ENCODE measurements around the gene RNASE1. TPM values are rescaled to one million over a fixed set of nuclear protein-coding genes. Genes with fewer than 3 reads are reported as not detected.

Gene RNASE1
- total RNA-seq, 1 donor from 2014 or later, result 515 TPM

GRCh38 chr14:20801726-20802125, 918 bp downstream of the RNASE1 start:
- Histone ChIP-seq H3K4me1 (no peaks in the 10 kb centered on the region), H3K4me3 (peak overlapping the region; percentile 21 to 47), H3K27me3 (no peaks in the 10 kb centered on the region), H3K36me3 (no peaks in the 10 kb centered on the region), H3K9me3 (no peaks in the 10 kb centered on the region), H3K27ac (no peak overlapping the region)
- TF ChIP-seq CTCF (IDR thresholded peaks at IDR 0.05), result no peak
- intact Hi-C loops (cut with DNase I), result no loop called here
- no peak for DNase-seq (ENCODE audit: low spot score in 2 of 2)

- Histone ChIP-seq H3K36me3 (no peaks in the 10 kb centered on the region), H3K9me3 (no peaks in the 10 kb centered on the region), H3K27ac (peak overlapping the region in 1 of 2 donors; percentile 42), H3K27me3 (no peaks in the 10 kb centered on the region), H3K4me3 (peak overlapping the region in 1 of 2 donors; percentile 31), H3K4me1 (no peaks in the 10 kb centered on the region)
- intact Hi-C loops (cut with DNase I), result no loop called here
- TF ChIP-seq CTCF (IDR thresholded peaks at IDR 0.05), result no peak
- peak in 1 of 2 donors; percentile 70 for DNase-seq (ENCODE audit: low spot score in 2 of 2)
Observed at GRCh38 chr14:20799892-20800544, 2.6 kb downstream of the RNASE1 start.

- no peaks in the 10 kb centered on the region for H3K36me3 ChIP-seq
- H3K4me1 ChIP-seq, result no peaks in the 10 kb centered on the region
- no peak for DNase-seq (ENCODE audit: low spot score in 2 of 2)
- intact Hi-C loops (cut with DNase I), result no loop called here
- H3K9me3 ChIP-seq, result no peaks in the 10 kb centered on the region
- peak overlapping the region in 1 of 2 donors; percentile 12 for H3K4me3 ChIP-seq
- H3K27me3 ChIP-seq, result no peaks in the 10 kb centered on the region
- H3K27ac ChIP-seq, result peak overlapping the region; percentile 25 to 42
- no peak for TF ChIP-seq CTCF (IDR thresholded peaks at IDR 0.05)
Observed at GRCh38 chr14:20799456-20799891, 3.2 kb downstream of the RNASE1 start.

- intact Hi-C loops (cut with DNase I), result no loop called here
- no peaks in the 10 kb centered on the region for H3K4me1 ChIP-seq
- DNase-seq (ENCODE audit: low spot score in 2 of 2), result no peak
- H3K36me3 ChIP-seq, result no peaks in the 10 kb centered on the region
- no peak for TF ChIP-seq CTCF (IDR thresholded peaks at IDR 0.05)
- H3K4me3 ChIP-seq, result peak overlapping the region in 1 of 2 donors; percentile 12
- no peaks in the 10 kb centered on the region for H3K27me3 ChIP-seq
- no peaks in the 10 kb centered on the region for H3K9me3 ChIP-seq
- H3K27ac ChIP-seq, result peak overlapping the region; percentile 25 to 33
Observed at GRCh38 chr14:20798932-20799331, 3.7 kb downstream of the RNASE1 start.

GRCh38 chr14:20798318-20798717, 4.3 kb downstream of the RNASE1 start:
- Histone ChIP-seq H3K27ac (peak overlapping the region in 1 of 2 donors; percentile 25), H3K4me3 (no peak overlapping the region), H3K36me3 (no peaks in the 10 kb centered on the region), H3K4me1 (no peaks in the 10 kb centered on the region), H3K9me3 (no peaks in the 10 kb centered on the region), H3K27me3 (no peaks in the 10 kb centered on the region)
- TF ChIP-seq CTCF (IDR thresholded peaks at IDR 0.05), result no peak
- DNase-seq (ENCODE audit: low spot score in 2 of 2), result no peak
- intact Hi-C loops (cut with DNase I), result no loop called here

All from ascending aorta (tissue), 2 donors.